ENCODE results near the gene APPL1. TPM values are rescaled to one million over a fixed set of nuclear protein-coding genes. Genes with fewer than 3 reads are reported as not detected.

APPL1 gene
- total and polyA plus RNA-seq, 10 of the 15 experiments (the other 5 are each of a cell fraction or from before 2014, with no cell fraction given), result 15.0 to 77.6 (median 40.2) TPM

DNA sequence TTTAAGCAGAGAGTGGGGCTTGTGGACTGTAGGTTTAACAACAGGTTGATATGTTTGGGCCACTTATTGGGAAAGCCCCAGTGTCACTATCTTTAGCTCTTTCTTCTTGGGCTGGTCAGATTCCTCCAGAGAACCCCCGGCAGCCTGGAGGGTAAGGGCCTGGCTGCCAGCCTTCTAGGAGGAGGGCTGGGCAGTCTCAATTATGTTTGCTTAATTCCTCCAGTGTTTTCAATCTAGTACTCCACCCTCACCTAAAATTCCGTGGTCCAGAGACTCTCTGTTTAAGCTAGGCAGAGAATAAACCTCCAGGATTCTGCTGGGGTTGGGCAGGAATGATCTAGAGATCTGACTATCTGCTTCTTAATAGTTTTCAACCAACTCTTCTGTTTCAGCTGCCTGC is 59.7 kb downstream of the APPL1 start:
- no peaks in the 10 kb centered on the region for H3K36me3 ChIP-seq (ENCODE audit: control insufficient read depth in 2 of 2, insufficient read depth in 2 of 2, low read length in 1 of 2)
- WGBS (ENCODE audit: insufficient coverage, insufficient replicate concordance, low lambda C conversion rate, missing lambda C conversion rate), result 0% methylated on average over 2 of the region's 2 CpGs
- DNase-seq (ENCODE audit: low read depth, low spot score) (no peak), ATAC-seq (no peak), FAIRE-seq (no peak)
- ChIA-PET CTCF (no interaction called here), POLR2A (interaction anchor here (0.6 kb wide), 1 partner anchor 94 kb away, joined by 4 read pairs; no protein-coding TSS in a partner anchor), RAD21 (ENCODE audit: unreplicated experiment) (no interaction called here), SMC1A (ENCODE audit: uncharacterized antibody, unreplicated experiment) (no interaction called here)
- intact Hi-C loops (cut with micrococcal nuclease; ENCODE audit: unreplicated experiment), result no loop called here
- no peaks in the 10 kb centered on the region; the same call in 2 of the 3 replicates for H3K9me3 ChIP-seq (replicated peaks; ENCODE audit: control insufficient read depth, insufficient read depth, low read length)
- no peaks in the 10 kb centered on the region for H4K20me1 ChIP-seq (ENCODE audit: control insufficient read depth, insufficient read depth)
- no peak overlapping the region for H3K4me2 ChIP-seq (ENCODE audit: control insufficient read depth, insufficient read depth)
- no peaks in the 10 kb centered on the region for H3K27me3 ChIP-seq (replicated peaks in 1 of 2; ENCODE audit: control insufficient read depth in 2 of 2, insufficient read depth in 2 of 2, low read length in 1 of 2)
- no peak overlapping the region for H3K9ac ChIP-seq (ENCODE audit: control insufficient read depth, insufficient read depth, low read length)
- H3K4me1 ChIP-seq (ENCODE audit: control insufficient read depth, insufficient read depth, low read length), result no peaks in the 10 kb centered on the region
- no peak overlapping the region for H2AFZ ChIP-seq (ENCODE audit: control insufficient read depth, low read depth, low read length)
- in situ Hi-C loops (cut with MboI), result no loop called here
- no TSS peak for BruUV-seq (replicated peaks)
- H3K27ac ChIP-seq (ENCODE audit: control insufficient read depth, insufficient read depth), result no peak overlapping the region
- H3K4me3 ChIP-seq, result no peak overlapping the region
- H3K79me2 ChIP-seq (ENCODE audit: control insufficient read depth, insufficient read depth, low read length), result no peaks in the 10 kb centered on the region
- TF ChIP-seq POLR2A (IDR thresholded peaks at IDR 0.05; ENCODE audit: low read depth, low read length) (no peak), FOXK2 (IDR thresholded peaks at IDR 0.05) (no peak), SIX5 (IDR thresholded peaks at IDR 0.05; ENCODE audit: low read depth, low read length, severe bottlenecking) (no peak), NFYB (IDR thresholded peaks at IDR 0.05; ENCODE audit: insufficient read depth, low read depth, low read length) (no peak), CBFB (IDR thresholded peaks at IDR 0.05; ENCODE audit: low read depth) (no peak), KAT2A (conservative IDR thresholded peaks at IDR 0.05; ENCODE audit: control insufficient read depth, low read depth, low read length) (no peak), MTA2 (IDR thresholded peaks at IDR 0.05; ENCODE audit: low read depth) (no peak), PAX8 (IDR thresholded peaks at IDR 0.05) (no peak), BHLHE40 (IDR thresholded peaks at IDR 0.05; ENCODE audit: borderline replicate concordance in 1 of 2, low read depth in 2 of 2, low read length in 1 of 2) (no peak), GATAD2B (conservative IDR thresholded peaks at IDR 0.05; ENCODE audit: low read depth) (no peak), KDM1A (IDR thresholded peaks at IDR 0.05; ENCODE audit: borderline replicate concordance) (no peak), EED (IDR thresholded peaks at IDR 0.05; ENCODE audit: low read depth) (no peak)
- TF ChIP-seq, protein P1, sequence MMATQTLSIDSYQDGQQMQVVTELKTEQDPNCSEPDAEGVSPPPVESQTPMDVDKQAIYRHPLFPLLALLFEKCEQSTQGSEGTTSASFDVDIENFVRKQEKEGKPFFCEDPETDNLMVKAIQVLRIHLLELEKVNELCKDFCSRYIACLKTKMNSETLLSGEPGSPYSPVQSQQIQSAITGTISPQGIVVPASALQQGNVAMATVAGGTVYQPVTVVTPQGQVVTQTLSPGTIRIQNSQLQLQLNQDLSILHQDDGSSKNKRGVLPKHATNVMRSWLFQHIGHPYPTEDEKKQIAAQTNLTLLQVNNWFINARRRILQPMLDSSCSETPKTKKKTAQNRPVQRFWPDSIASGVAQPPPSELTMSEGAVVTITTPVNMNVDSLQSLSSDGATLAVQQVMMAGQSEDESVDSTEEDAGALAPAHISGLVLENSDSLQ (IDR thresholded peaks at IDR 0.05), result no peak
- TF ChIP-seq, protein P2, sequence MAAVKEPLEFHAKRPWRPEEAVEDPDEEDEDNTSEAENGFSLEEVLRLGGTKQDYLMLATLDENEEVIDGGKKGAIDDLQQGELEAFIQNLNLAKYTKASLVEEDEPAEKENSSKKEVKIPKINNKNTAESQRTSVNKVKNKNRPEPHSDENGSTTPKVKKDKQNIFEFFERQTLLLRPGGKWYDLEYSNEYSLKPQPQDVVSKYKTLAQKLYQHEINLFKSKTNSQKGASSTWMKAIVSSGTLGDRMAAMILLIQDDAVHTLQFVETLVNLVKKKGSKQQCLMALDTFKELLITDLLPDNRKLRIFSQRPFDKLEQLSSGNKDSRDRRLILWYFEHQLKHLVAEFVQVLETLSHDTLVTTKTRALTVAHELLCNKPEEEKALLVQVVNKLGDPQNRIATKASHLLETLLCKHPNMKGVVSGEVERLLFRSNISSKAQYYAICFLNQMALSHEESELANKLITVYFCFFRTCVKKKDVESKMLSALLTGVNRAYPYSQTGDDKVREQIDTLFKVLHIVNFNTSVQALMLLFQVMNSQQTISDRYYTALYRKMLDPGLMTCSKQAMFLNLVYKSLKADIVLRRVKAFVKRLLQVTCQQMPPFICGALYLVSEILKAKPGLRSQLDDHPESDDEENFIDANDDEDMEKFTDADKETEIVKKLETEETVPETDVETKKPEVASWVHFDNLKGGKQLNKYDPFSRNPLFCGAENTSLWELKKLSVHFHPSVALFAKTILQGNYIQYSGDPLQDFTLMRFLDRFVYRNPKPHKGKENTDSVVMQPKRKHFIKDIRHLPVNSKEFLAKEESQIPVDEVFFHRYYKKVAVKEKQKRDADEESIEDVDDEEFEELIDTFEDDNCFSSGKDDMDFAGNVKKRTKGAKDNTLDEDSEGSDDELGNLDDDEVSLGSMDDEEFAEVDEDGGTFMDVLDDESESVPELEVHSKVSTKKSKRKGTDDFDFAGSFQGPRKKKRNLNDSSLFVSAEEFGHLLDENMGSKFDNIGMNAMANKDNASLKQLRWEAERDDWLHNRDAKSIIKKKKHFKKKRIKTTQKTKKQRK (IDR thresholded peaks at IDR 0.05; ENCODE audit: low read depth, low read length), result no peak
- TF ChIP-seq, protein P3, sequence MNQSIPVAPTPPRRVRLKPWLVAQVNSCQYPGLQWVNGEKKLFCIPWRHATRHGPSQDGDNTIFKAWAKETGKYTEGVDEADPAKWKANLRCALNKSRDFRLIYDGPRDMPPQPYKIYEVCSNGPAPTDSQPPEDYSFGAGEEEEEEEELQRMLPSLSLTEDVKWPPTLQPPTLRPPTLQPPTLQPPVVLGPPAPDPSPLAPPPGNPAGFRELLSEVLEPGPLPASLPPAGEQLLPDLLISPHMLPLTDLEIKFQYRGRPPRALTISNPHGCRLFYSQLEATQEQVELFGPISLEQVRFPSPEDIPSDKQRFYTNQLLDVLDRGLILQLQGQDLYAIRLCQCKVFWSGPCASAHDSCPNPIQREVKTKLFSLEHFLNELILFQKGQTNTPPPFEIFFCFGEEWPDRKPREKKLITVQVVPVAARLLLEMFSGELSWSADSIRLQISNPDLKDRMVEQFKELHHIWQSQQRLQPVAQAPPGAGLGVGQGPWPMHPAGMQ (IDR thresholded peaks at IDR 0.05; ENCODE audit: borderline replicate concordance), result no peak
- TF ChIP-seq, protein P4, sequence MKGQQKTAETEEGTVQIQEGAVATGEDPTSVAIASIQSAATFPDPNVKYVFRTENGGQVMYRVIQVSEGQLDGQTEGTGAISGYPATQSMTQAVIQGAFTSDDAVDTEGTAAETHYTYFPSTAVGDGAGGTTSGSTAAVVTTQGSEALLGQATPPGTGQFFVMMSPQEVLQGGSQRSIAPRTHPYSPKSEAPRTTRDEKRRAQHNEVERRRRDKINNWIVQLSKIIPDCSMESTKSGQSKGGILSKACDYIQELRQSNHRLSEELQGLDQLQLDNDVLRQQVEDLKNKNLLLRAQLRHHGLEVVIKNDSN (IDR thresholded peaks at IDR 0.05; ENCODE audit: borderline replicate concordance, extremely low read length, insufficient read depth, low read depth, low read length), result no peak
- TF ChIP-seq, protein P5, sequence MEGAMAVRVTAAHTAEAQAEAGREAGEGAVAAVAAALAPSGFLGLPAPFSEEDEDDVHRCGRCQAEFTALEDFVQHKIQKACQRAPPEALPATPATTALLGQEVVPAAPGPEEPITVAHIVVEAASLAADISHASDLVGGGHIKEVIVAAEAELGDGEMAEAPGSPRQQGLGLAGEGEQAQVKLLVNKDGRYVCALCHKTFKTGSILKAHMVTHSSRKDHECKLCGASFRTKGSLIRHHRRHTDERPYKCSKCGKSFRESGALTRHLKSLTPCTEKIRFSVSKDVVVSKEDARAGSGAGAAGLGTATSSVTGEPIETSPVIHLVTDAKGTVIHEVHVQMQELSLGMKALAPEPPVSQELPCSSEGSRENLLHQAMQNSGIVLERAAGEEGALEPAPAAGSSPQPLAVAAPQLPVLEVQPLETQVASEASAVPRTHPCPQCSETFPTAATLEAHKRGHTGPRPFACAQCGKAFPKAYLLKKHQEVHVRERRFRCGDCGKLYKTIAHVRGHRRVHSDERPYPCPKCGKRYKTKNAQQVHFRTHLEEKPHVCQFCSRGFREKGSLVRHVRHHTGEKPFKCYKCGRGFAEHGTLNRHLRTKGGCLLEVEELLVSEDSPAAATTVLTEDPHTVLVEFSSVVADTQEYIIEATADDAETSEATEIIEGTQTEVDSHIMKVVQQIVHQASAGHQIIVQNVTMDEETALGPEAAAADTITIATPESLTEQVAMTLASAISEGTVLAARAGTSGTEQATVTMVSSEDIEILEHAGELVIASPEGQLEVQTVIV (IDR thresholded peaks at IDR 0.05; ENCODE audit: borderline replicate concordance, partially characterized antibody), result no peak

All from GM12878 (cell line).